Left kidney (tissue), 2 donors: ENCODE results near the gene MTARC1. TPM values are rescaled to one million over a fixed set of nuclear protein-coding genes. Genes with fewer than 3 reads are reported as not detected.

Source experiments
- DNase-seq: peaks from one replicate; pipeline ENCODE4 v3.0.0-alpha.2; 2013
- polyA plus RNA-seq: library from polyadenylated mRNA; unstranded; fragments of 120-200 nt; gene quantifications from one replicate; pipeline ENCODE4 v1.2.1, GENCODE V29; 2013; ENCODE audit not compliant: insufficient read length

MTARC1 gene
- polyA plus RNA-seq, 1 donor, result 26.8 TPM

DNA sequence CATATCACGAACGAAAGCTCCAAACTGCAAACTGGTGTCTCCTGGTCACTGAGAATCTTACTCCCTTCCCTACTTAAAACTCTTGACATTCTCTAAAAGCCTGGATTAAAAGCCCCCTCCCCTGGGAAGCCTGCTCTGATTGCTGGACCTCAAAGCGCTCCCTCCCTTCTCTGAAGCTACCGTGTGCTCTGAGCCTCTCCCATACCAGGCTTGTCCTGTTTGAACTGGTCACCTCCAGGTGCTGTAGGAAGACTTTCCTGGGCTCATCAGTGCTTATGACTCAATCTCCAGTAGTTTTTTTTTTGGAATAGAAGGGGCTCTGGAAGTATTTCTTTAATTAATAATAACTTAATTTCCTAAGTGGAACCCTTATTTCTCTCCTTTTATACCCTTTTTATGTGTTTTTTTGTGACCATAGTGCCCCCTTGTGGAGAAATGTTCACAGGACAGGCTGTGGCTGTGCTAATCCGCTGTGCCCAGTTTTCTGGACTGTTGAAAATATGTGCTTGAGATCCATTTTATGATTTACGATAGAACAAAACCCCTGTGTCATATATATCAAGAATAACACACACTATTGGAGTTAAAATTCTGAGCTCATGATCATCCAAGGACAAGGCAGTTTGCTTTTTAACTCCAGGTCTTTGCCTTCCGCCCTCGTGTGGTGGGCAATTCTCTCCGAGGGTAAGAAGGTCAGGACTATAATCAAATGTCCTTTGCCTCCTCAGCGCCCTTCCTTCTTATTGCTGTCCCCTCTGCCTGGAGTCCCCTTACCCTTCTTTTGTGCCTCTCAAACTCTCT, 16.9 kb downstream of the MTARC1 start:
- DNase-seq, result no peak

DNA sequence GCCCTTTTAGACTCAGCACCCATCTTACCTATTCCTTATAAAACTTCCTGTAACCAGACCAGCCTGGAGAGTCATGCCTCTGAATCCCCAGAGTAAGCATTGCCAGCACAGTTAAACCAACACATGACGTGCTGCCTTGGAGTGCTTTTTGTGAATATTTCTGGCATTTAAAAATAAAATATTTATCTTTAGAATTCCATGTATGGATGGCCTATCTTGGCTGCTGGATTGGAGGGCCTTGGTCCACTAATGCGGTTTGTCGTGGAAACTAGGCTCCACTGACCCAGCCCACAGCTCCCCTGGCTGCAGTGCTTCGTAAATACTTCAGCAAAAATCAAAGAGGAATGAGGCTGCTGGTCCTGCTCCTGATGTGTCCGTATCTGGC, 17.5 kb downstream of the MTARC1 start:
- no peak for DNase-seq

DNA sequence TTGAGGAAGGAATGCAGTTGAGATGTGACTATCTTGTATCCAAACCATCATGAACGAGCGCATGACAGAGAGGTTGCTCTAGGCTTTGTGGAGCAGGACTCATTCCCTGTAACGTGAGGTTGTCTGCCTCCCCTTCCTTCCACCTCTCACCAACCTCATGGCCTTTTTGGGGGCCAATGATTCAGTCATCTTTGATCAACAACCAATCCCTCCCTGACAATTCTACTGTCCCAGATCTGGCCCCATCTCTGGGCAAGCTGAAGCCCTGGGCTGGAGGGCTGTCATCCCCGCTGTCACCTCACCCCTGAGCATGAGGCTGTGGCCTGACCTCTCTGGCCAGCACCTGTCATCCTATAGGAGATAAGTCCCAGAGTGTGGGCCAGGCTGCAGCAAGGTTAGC, 19.7 kb downstream of the MTARC1 start:
- no peak for DNase-seq

DNA sequence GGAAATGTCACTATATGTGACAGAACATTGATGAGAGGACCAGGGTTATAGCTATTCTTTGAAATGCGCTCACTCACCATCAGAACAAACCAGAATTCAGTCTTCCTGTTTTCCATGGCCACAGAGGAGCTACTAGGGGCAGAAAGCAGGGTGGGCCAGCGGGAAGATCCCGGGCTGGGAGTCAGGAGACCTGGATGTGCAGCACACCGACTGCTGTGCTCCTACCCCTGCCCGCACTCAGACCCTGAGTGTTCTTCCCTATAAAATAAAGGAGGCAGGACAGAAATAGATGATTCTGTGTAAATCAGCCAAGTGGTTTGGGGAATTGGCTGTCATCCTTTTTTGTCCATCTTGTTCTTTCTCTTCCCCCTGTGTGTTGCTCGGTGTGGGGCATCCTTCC, 21.0 kb downstream of the MTARC1 start:
- DNase-seq, result no peak

DNA sequence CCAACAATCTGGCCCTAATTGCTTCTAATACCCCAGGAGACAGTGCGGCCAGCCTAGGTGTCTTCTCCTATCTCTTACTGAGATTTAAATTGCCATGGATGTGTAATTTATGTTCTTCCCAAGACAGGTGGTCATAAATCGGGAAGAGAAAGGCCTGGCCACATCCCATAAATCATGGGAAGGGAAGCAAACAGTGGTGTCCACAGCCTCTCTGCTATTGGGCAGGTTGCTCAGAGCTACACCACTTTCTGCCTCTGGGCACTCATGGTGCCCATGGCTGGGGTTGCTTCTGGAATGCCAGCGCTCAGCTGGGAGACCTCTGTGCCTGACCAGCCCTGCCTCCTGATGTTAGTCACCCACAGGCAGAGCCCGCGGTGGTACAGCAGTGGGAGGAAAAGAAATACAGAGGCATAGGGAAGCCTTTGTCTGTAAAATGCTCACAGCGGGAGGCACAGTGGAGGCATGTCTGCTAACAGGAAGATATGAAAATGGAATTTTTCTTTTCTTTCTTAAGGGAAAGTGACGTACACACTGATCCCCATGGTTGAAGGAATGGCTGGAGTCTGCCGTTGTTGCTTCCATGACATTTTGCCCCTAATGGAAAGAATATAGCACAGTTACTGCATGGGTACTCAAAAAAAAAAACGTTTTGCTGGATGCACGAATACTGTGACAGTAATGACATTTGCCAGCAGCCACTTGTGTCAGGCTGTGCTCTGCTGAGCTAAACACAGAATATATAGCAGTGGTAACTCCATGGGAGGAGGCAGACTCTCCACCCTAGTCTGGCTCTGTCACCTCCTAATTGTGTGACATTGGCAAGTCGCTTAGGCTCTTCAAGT, 21.9 kb downstream of the MTARC1 start:
- peak; percentile 83 for DNase-seq

DNA sequence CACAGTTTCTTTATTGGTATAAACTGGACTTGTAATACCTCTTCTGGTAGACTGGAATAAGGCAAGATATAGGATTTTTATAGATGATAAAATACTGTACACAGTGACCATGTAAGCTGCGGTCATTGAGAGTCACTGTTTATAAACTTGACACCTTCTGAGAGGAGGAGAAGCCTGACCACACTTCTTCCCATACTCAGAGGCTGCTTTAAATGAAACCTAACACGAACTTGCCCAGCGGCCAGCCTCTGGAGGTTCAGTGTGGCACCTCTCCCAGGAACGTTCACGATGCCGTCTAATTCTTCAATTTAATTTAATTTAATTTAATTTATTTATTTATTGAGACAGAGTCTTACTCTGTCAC, 22.5 kb downstream of the MTARC1 start:
- DNase-seq, result no peak

DNA sequence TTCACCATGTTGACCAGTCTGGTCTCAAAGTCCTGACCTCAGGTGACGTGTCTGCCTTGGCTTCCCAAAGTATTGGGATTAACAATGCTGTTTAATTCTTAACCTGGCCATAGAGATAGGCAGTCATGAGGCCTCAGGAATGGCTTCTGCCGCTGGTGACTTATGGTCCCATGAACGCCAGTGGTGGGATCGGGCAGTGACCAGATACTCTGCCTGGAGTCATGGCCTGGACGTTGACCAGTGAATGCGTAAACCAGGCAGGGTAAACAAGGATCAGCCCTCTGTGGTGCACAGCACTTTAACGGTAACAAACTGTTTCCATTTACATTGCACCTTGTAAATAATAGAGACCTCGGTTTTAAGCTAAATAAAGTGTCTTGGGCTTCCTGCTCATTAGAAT, 23.0 kb downstream of the MTARC1 start:
- DNase-seq, result no peak

DNA sequence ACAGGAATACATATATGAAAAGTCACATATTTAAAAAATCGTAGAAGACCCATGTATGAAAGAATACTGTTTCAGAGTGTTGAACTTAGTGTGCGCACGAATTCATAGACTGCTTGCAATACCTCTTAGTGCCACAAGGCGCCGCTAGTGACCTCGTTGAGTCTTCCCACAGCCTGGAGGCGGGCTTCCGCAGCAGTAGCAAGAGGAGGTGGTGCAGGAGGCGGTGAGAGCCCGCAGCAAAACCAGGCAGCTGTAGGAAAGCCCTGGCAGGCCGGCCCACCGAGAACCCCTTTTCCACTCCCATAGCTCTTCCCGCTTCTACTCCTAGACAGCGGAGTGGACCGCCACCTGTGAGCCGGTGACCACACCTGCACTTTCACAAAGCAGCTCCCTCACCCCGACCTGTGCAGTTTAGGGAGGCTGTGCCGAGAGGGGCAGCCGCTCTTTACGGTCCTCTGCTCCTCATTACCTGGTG, 23.5 kb downstream of the MTARC1 start:
- DNase-seq, result peak; percentile 77

DNA sequence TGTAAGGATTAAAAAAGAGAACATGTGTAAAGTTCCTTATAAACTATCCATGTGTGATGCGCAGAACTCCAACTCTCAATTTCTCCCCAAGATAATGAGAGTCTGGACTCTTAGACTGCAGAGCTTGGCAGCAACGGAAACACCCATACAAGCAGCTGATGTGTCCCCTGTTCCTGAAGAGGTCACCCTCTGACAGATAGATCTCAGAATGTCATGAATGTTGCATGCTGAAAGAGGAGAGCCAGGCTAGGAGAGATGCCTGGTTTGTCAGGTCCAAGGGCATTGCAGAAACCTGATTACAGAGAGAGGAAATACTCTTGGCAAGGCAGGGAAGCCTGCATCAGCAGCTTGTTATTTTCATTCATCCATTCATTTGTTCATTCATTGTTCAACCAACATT, 24.2 kb downstream of the MTARC1 start:
- no peak for DNase-seq

DNA sequence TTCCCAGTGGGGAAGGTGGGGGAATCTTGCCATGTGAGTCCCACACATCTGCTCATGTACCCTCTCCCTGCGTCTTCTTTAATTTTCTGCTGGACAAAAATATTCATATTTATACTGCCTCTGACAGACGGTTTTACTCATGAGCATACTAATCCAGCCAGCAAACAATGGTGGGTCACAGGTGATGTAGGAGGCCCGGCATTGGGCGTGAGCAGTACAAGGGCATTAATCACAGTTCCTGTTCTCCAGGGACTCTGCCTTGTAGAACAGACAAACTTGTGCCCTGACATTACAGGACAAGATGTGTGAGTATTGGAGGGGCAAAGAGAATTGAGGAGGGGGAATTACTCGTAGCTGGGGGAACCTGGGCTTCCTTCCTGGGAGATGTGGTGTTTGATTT, 25.0 kb downstream of the MTARC1 start:
- DNase-seq, result no peak

DNA sequence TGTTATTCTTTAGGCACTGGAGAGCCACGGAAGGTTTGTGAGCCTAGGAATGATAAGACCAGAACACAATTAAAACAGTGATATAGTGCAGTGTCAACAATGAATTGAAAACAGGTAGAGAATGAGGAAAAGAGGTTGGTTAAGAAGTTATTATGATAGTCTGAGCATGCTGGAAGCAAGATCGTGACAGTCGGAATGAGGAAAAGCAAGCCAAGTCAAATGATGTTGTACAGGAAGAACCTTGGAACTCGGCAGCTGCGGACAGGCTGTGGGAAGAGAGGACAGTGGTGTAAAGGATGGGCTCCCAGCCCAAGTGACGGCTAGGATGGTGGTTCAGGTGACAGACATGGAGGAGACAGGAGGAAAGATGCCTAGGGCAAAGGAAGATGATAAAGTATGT, 25.6 kb downstream of the MTARC1 start:
- no peak for DNase-seq

DNA sequence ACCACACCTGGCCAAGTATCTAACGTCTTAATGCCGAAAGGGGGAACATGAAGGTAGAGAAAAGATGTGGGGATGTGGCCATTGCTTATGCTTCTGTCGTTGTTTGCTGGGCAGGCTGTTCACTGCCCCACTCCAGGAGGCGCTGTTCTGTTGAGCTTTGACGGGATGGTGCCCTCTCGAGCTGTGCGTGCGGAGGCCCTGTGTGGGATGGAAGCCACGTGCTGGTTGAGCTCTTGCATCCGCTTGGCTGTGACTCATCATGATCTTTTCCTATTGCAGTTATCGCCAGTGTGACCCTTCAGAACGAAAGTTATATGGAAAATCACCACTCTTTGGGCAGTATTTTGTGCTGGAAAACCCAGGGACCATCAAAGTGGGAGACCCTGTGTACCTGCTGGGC, 26.3 kb downstream of the MTARC1 start:
- no peak for DNase-seq

DNA sequence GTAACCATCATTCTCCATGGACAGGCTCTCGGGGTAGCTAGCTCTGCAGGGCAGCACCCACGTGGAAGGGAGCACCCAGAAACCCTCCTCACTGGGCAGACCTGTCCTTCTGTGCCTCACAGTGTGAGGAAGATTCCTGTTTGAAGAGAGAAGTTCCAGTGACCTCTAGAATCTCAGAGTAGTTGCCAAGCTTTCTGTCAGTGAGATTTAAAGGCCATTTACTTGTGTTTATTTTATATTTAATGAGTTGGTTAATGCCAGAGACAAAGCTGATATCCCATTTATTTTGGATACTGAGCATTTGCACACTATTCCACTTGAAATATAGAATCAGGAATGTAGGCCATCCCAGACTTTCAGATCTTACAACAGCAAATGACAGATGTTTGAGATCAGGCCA, 28.7 kb downstream of the MTARC1 start:
- DNase-seq, result no peak

DNA sequence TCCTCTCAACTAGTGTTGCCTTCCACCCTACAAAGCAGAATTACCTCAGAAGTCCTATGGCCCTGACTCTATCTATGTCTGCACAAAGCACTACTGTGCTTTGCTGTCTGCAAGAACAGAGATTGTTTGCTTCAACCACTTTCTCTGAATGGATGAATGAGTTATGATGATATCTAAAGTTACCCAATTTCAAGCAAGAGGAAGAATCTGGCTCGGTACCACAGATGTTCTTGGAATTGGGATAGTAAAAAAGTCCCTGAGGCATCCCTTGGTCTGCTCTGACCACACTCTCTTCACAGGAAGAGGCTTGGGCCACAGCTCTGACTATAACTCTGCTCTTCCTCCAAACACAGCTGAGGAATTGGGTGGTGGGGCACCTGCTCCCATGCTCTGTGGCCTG, 31.2 kb downstream of the MTARC1 start:
- DNase-seq, result no peak

DNA sequence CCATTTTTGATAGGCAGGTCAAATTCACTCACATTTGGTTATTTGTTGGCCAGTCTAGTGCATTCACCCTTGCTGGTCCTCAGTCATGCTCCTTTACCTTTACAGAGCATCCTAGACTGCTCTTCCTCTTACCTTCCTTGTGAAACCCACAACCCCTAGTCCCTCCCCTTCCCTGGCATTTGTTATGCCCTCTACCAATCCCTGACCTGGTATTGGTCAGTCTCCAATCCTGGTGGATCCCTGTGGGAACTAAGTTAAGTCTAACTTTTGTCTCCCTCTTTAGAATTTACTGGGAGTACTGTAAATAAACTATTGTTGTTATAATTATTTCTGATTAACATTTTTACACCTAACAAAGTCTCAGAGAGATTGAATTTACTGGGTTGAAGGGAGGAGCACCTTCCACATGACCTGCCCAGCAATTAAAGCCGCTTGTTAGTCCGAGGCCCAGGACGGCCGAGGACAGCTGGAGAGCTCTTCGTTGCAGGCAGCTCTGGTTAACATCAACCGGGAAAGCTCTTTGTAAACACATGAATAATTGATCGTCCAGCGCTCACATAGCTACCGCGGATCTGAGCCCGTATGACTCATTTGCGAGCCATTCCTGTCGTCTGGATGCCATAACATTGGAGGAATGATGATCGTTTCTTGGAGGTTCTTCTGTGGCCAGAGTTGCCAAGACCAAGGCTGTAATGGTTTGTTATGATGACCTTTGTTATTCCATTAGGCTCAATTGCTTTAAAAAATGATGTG, 31.9 kb downstream of the MTARC1 start:
- peak; percentile 52 for DNase-seq

DNA sequence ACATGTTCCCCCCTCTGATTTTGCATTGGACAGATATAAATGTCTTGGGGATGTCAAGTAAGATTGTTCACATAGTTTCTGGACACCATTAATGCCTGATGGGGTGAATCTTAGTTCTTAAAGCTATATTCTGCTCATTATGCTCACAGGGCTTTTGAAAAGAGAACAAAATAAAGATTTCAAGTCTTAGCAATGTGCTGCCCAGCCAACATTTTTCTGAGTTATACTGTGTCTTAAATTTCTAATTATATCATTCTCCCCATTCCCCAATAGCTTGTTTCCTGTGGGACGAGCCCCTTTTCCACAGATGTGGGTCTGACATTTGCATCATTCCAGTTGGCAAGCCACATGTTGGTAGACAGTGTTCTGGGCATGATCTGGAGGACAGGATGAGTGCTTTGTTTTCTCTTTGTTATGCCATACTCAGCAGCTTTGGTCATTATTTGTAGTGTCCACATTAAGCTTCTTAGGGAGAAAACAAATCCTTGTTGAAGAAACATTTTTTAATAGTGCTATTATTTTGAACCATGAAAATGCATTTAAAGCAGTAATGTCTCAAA, 32.8 kb downstream of the MTARC1 start:
- DNase-seq, result no peak

DNA sequence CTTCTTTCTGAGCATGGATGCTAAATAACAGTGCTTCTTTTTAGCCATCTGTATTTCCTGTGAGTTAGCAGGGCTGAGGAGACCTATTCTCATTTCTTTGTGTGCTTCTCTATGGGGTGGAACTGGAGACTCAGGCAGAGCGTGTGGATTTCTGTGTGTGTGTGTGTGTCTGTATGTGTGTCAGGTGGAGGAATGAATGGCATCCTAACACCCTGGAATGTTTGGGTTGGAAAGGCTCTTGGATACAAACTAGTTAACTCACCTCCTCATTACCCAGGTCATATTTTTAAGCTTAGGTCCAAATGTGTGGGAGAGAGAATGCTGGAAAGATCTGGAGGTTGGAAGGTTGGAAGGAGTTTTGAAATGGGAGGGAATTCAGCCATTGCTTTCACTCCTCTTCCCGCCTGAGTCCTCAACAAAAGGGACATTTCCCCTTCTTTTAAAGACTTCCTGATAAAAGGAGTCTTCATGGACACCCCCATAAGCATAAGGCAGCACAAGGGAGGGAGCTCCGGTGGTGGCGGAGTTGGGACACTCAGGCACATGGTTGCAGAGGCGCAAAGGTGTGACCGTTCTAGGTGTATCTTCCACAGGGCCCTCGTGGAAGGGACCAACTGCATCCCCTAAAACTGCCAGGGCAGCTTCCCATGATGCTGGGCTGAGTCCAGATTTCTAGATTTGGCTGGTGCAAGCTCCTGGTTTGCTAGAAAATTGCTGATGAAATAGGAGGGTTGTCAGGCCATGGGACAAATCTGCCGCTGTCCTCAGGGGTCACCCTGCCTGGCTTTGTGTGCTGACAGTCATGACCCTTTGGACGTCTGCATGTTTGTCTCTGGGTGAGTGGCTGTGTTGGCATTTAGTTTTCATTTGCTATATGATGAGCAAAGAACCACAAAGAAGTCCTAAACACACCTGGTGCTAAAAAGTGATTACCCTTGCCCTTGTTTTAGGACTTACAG, 37.6 kb downstream of the MTARC1 start:
- no peak for DNase-seq

DNA sequence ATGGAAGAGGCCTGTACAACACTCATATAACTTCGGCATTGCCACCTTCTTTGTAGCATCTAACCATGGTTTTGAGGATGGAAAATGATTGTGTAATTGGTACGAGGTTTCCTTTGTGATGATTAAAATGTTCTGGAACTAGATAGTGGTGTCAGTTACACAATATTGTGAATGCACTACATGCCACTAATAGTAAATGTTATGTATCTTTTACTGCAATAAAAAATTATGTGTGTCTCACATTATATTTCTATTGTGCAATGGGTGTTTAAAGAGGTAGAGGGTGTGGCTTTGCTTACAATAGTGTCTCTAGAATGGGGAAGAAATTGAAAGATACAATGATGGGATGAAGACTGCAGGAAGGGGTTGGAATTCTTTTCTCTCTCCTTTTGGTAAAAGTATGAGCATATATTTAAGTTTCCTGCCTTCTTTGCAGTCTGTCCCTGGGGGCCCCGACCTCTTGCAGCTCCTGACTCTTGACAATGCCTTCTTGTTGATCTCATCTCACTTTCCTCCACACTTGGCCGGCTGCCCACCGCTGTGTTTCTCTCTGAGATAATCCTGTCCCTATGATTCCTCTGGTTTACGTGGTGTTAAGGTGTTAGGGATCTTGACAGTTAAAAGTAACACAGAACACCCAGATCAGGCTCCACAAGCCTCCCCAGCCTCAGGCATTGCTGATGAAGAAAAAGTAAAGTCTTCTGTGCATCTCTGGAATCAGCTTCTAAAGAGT, 39.3 kb downstream of the MTARC1 start:
- no peak for DNase-seq

DNA sequence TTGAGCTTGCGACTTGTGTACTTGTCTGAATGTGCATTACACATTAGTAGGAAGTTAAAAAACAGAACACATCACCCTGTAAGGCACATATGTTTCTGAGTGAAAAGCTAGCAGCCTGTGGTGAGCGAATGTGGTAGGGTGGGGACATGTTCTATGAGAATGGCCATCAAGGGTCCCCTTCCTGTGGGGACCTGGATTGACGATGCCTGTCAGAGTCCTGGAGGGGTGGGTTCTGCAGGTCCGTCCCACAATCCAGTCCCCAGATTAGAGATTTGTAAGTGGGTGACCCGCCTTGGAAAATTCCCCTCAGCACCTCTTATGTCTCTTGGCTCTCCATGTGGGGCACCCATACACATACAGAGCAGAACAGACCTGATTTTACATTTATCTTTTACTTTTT, 40.0 kb downstream of the MTARC1 start:
- no peak for DNase-seq

DNA sequence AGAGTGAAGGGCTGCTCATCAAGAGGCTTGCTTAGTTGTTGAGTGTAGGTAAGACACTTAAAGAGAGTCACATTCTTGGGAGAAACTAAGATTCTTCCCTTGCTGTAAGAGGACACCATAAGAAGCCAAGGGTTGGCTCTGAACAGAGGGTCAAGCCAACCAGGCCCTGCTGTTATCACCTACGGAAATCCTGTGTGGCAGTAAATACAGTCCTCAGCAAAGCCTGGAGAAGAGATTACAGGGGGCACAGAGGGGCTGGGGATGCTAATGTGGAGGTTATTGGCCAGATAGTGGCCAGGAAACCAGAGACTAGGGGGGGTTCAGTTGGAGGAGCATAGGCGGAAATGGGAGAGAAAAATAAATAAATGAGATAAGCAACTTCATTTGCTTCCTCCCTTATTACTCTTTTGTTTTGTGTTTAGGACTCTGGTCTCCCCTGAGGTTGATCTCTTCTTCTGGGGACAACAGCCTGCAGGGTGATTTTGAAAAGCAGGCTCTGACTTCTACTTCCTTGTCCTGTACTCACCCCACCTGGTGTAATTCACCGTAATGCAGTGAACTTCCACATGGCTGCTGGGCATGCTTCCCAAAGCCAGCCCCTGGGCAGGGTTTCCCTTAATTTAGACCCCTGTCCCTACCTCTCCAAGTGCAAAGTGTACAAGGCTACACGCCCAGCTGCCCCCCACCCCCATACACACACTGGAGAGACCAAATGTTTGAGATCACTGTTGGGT, 40.9 kb downstream of the MTARC1 start:
- no peak for DNase-seq
